ENCODE results near the gene UBTF.
"Not testable (repeated sequence)": the region's sequence is repeated elsewhere in the genome, so short reads cannot be mapped to it uniquely, and the experiment has no call there.

The UBTF gene

GRCh38 chr17:44241106-44241624 is 21.7 kb upstream of the UBTF start:
- no peak for DNase-seq (ENCODE audit: low read depth)
- H3K4me3 ChIP-seq (ENCODE audit: low read depth, low read length), result no peak overlapping the region
- no peak for TF ChIP-seq CTCF (conservative IDR thresholded peaks at IDR 0.05; ENCODE audit: low read depth, low read length)

GRCh38 chr17:44237886-44238285 is 18.4 kb upstream of the UBTF start:
- not testable (repeated sequence) for DNase-seq (ENCODE audit: low read depth); H3K4me3 ChIP-seq (ENCODE audit: low read depth, low read length)

GRCh38 chr17:44236444-44236991 is 17.0 kb upstream of the UBTF start:
- no peak overlapping the region for H3K4me3 ChIP-seq (ENCODE audit: low read depth, low read length)
- no peak for DNase-seq (ENCODE audit: low read depth)
- TF ChIP-seq CTCF (conservative IDR thresholded peaks at IDR 0.05; ENCODE audit: low read depth, low read length), result no peak

- no peak overlapping the region for H3K4me3 ChIP-seq (ENCODE audit: low read depth, low read length)
- DNase-seq (ENCODE audit: low read depth), result peak; percentile 89
- TF ChIP-seq CTCF (conservative IDR thresholded peaks at IDR 0.05; ENCODE audit: low read depth, low read length), result no peak
These were observed 16.1 kb upstream of the UBTF start for GRCh38 chr17:44235583-44235936.

GRCh38 chr17:44233582-44233981 is 14.1 kb upstream of the UBTF start:
- no peak for TF ChIP-seq CTCF (conservative IDR thresholded peaks at IDR 0.05; ENCODE audit: low read depth, low read length)
- DNase-seq (ENCODE audit: low read depth), result no peak
- H3K4me3 ChIP-seq (ENCODE audit: low read depth, low read length), result no peak overlapping the region

- no peak overlapping the region for H3K4me3 ChIP-seq (ENCODE audit: low read depth, low read length)
- TF ChIP-seq CTCF (conservative IDR thresholded peaks at IDR 0.05; ENCODE audit: low read depth, low read length), result no peak
- DNase-seq (ENCODE audit: low read depth), result no peak
These were observed 12.6 kb upstream of the UBTF start for GRCh38 chr17:44232061-44232460.

GRCh38 chr17:44230140-44230539 is 10.7 kb upstream of the UBTF start:
- TF ChIP-seq CTCF (conservative IDR thresholded peaks at IDR 0.05; ENCODE audit: low read depth, low read length), result no peak
- DNase-seq (ENCODE audit: low read depth), result no peak

More at GRCh38 chr17:44230140-44230539, 10.7 kb upstream of the UBTF start:
- H3K4me3 ChIP-seq (ENCODE audit: low read depth, low read length), result no peak overlapping the region

All from choroid plexus epithelial cell (primary cell).